Hepatocyte (in vitro differentiated cells): ENCODE data around the gene PYGO1. TPM values are rescaled to one million over a fixed set of nuclear protein-coding genes. Genes with fewer than 3 reads are reported as not detected.

Experiments used
- DNase-seq: peaks from one replicate; pipeline ENCODE4 v3.0.0-alpha.2; 2016; ENCODE audit warnings: low spot score
- H2AFZ ChIP-seq: fragments of 200-600 bp; sonication (generic); 2 replicates; pipeline ENCODE4 v1.6.0; 2016; ENCODE audit warnings: antibody characterized with exemption, mild to moderate bottlenecking
- H3K27ac ChIP-seq: fragments of 200-600 bp; sonication (generic); 2 replicates; pipeline ENCODE4 v1.5.1; 2016; ENCODE audit warnings: mild to moderate bottlenecking
- H3K27me3 ChIP-seq: fragments of 200-600 bp; sonication (generic); 2 replicates; pipeline ENCODE4 v1.6.1; 2016
- H3K36me3 ChIP-seq: fragments of 200-600 bp; sonication (generic); replicated peaks from 2 replicates; pipeline ENCODE4 v1.5.1; 2016; ENCODE audit warnings: low read depth; ENCODE audit not compliant: insufficient read depth
- H3K4me1 ChIP-seq: fragments of 200-600 bp; sonication (generic); 2 replicates; pipeline ENCODE4 v1.5.1; 2016; ENCODE audit warnings: mild to moderate bottlenecking, moderate library complexity; ENCODE audit not compliant: insufficient read depth
- H3K4me2 ChIP-seq: fragments of 200-600 bp; sonication (generic); 2 replicates; pipeline ENCODE4 v1.6.0; 2016
- H3K4me3 ChIP-seq: fragments of 200-600 bp; sonication (generic); 2 replicates; pipeline ENCODE4 v1.5.1; 2016; ENCODE audit warnings: mild to moderate bottlenecking
- H3K79me2 ChIP-seq: fragments of 200-600 bp; sonication (generic); 2 replicates; pipeline ENCODE4 v1.6.0; 2017; ENCODE audit warnings: mild to moderate bottlenecking
- H3K9me2 ChIP-seq: fragments of 200-600 bp; sonication (generic); replicated peaks from 2 replicates; pipeline ENCODE4 v1.6.0; 2017; ENCODE audit warnings: mild to moderate bottlenecking; ENCODE audit not compliant: insufficient read depth
- H3K9me3 ChIP-seq: fragments of 200-600 bp; sonication (generic); 2 replicates; pipeline ENCODE4 v1.5.1; 2016; ENCODE audit warnings: low read depth, mild to moderate bottlenecking
- H4K20me1 ChIP-seq: fragments of 200-600 bp; sonication (generic); 2 replicates; pipeline ENCODE4 v1.6.0; 2016; ENCODE audit warnings: mild to moderate bottlenecking; ENCODE audit not compliant: insufficient read depth, poor library complexity, severe bottlenecking
- EZH2 ChIP-seq: fragments of 200-600 bp; sonication (generic); IDR thresholded peaks from 2 replicates; pipeline ENCODE4 v1.6.1; 2016; ENCODE audit warnings: antibody characterized with exemption, mild to moderate bottlenecking, borderline replicate concordance
- EZH2phosphoT487 ChIP-seq: fragments of 200-600 bp; sonication (generic); IDR thresholded peaks from one replicate; pipeline ENCODE4 v1.6.1; 2018; ENCODE audit warnings: antibody characterized with exemption, mild to moderate bottlenecking, low read depth, moderate library complexity; ENCODE audit not compliant: unreplicated experiment, severe bottlenecking
- WGBS: methylation state at CpG from one replicate; pipeline ENCODE4 v1.1.6; 2016; ENCODE audit warnings: low lambda C conversion rate; ENCODE audit errors: missing lambda C conversion rate; 5-methylcytosine and 5-hydroxymethylcytosine counted together
- polyA plus RNA-seq: library from polyadenylated mRNA; unstranded; fragments of >200 nt; fragmentation: Nextera tagmentation; extraction: Ambion mirVana; gene quantifications from 2 replicates; pipeline ENCODE4 v1.2.1, GENCODE V29; 2016
- total RNA-seq: library from RNA; depleted of rRNA; stranded (reverse); fragments of >200 nt; gene quantifications from 2 replicates; pipeline ENCODE4 v1.2.3, GENCODE V29; 2014
- TF ChIP-seq, protein P1 (sequence below): fragments of 200-600 bp; sonication (generic); IDR thresholded peaks from 2 replicates; pipeline ENCODE4 v1.5.1; 2016; ENCODE audit warnings: antibody characterized with exemption, mild to moderate bottlenecking; ENCODE audit not compliant: poor library complexity

The PYGO1 gene
- total and polyA plus RNA-seq, 2 experiments from 2014 or later = 2.5 to 12.6 TPM

DNA sequence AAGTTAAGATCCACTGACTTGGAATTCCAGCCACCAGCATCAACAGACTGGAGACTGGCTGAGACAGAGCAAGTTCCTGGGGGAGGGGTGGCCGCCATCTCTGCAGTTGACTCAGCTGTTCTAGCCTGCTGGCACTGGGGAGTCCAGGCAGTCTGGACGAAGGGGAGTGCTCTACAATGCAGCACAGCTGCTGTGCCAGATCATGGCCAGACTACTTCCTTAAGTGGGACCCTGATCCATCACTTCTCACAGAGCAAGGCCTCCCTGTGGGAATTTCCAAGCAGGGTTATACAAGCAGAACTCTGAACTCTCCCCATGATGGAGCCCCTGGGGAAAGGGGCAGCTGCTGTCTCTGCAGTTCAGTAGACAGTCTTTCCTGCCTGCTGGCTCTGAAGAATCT lies 35.2 kb downstream of the PYGO1 start:
- Histone ChIP-seq H3K79me2 (peaks cover 9% of the 10 kb centered on the region), H3K27ac (no peak overlapping the region), H3K9me3 (peaks cover 13% of the 10 kb centered on the region), H3K4me1 (no peaks in the 10 kb centered on the region), H3K27me3 (no peaks in the 10 kb centered on the region), H3K9me2 (no peaks in the 10 kb centered on the region), H3K4me2 (no peak overlapping the region), H3K36me3 (no peaks in the 10 kb centered on the region), H4K20me1 (no peaks in the 10 kb centered on the region), H2AFZ (no peak overlapping the region), H3K4me3 (no peak overlapping the region)
- TF ChIP-seq, protein P1, sequence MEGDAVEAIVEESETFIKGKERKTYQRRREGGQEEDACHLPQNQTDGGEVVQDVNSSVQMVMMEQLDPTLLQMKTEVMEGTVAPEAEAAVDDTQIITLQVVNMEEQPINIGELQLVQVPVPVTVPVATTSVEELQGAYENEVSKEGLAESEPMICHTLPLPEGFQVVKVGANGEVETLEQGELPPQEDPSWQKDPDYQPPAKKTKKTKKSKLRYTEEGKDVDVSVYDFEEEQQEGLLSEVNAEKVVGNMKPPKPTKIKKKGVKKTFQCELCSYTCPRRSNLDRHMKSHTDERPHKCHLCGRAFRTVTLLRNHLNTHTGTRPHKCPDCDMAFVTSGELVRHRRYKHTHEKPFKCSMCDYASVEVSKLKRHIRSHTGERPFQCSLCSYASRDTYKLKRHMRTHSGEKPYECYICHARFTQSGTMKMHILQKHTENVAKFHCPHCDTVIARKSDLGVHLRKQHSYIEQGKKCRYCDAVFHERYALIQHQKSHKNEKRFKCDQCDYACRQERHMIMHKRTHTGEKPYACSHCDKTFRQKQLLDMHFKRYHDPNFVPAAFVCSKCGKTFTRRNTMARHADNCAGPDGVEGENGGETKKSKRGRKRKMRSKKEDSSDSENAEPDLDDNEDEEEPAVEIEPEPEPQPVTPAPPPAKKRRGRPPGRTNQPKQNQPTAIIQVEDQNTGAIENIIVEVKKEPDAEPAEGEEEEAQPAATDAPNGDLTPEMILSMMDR = no peak
- TF ChIP-seq EZH2 = no peak
- no peak for TF ChIP-seq EZH2phosphoT487
- peak; percentile 49 for DNase-seq
- WGBS = 65% methylated on average over 2 of the region's 2 CpGs

DNA sequence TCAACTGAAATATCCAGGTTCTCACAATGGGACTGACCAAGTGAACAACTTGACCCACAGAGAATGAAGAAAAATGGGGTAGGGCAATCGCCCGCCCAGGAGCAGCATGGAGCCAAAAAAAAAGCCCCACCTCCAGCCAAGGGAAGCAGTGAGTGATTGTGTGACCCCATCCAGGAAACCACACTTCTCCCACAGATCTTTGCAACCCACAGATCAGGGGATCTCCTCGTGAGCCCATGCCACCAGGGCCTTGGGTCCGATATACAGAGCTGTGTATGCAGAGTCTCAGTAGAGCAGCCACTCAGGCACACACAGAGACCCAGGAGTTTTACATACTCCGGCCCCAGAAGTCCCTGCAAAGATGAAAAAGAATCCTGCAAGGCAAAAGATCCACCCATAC lies 35.7 kb downstream of the PYGO1 start:
- no peaks in the 10 kb centered on the region for H3K36me3 ChIP-seq
- H3K4me1 ChIP-seq = no peaks in the 10 kb centered on the region
- H3K27me3 ChIP-seq = no peaks in the 10 kb centered on the region
- no peaks in the 10 kb centered on the region for H4K20me1 ChIP-seq
- H3K79me2 ChIP-seq = peaks cover 9% of the 10 kb centered on the region
- H3K27ac ChIP-seq = no peak overlapping the region
- H3K4me3 ChIP-seq = no peak overlapping the region
- no peaks in the 10 kb centered on the region for H3K9me2 ChIP-seq
- WGBS = 94% methylated on average over 5 of the region's 5 CpGs
- no peak overlapping the region for H3K4me2 ChIP-seq
- TF ChIP-seq EZH2phosphoT487 = no peak
- TF ChIP-seq EZH2 = no peak
- TF ChIP-seq, protein P1 = no peak
- DNase-seq = no peak
- H2AFZ ChIP-seq = no peak overlapping the region
- peaks cover 13% of the 10 kb centered on the region for H3K9me3 ChIP-seq

DNA sequence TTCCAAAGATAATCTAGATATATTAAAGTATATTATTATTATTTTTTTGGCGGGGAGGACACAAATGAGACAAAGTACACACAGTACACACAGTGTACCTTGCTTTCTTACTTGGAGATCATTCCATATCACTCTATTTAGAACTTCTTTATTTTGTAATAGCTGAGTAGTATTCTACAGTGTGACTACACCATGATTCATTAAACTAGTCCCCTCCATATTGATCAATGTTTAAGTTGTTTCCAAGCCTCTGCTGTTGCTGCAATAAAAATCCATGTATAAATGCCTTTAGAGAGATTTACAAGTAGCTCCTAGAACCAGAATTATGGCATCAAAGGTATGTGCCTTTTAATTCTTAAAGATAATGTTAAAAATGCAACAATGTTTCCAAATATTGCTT lies 38.8 kb downstream of the PYGO1 start:
- Histone ChIP-seq H3K27me3 (no peaks in the 10 kb centered on the region), H3K4me2 (no peak overlapping the region), H3K79me2 (peaks cover 2% of the 10 kb centered on the region), H3K36me3 (no peaks in the 10 kb centered on the region), H2AFZ (no peak overlapping the region), H3K4me3 (no peak overlapping the region), H3K4me1 (no peaks in the 10 kb centered on the region), H3K9me2 (no peaks in the 10 kb centered on the region), H4K20me1 (no peaks in the 10 kb centered on the region), H3K9me3 (no peaks in the 10 kb centered on the region), H3K27ac (no peak overlapping the region)
- TF ChIP-seq EZH2phosphoT487 = no peak
- TF ChIP-seq, protein P1 = no peak
- TF ChIP-seq EZH2 = no peak
- 96% methylated on average over 1 of the region's 1 CpG for WGBS
- DNase-seq = no peak

DNA sequence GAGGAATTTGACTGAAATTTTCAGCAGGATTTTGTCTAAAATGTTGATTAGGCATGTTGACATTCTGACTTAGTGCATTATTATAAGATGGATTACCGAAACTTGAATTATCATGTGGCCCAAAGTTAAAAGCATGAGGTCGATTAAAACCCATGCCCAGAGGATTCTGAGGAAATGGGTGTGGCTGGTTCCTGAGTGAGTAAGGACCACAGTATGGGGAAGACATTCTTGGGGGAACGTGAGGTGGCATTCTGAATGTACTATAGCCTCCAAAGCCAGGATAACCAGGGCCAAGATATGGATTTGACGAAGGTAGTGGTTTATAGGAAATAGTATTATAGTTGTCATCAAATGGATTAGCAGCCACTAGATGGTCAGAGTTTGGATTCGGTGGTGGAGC lies 41.4 kb downstream of the PYGO1 start:
- TF ChIP-seq EZH2phosphoT487 (no peak), EZH2 (no peak)
- TF ChIP-seq, protein P1 = no peak
- H2AFZ ChIP-seq = no peak overlapping the region
- peaks cover under 1% of the 10 kb centered on the region for H3K79me2 ChIP-seq
- H3K4me1 ChIP-seq = no peaks in the 10 kb centered on the region
- H3K36me3 ChIP-seq = no peaks in the 10 kb centered on the region
- DNase-seq = no peak
- no peak overlapping the region for H3K4me2 ChIP-seq
- H3K9me2 ChIP-seq = no peaks in the 10 kb centered on the region
- H3K4me3 ChIP-seq = no peak overlapping the region
- H3K27me3 ChIP-seq = no peaks in the 10 kb centered on the region
- H4K20me1 ChIP-seq = no peaks in the 10 kb centered on the region
- H3K27ac ChIP-seq = no peak overlapping the region
- no peaks in the 10 kb centered on the region for H3K9me3 ChIP-seq
- 79% methylated on average over 5 of the region's 5 CpGs for WGBS
